H1 (cell line): ENCODE measurements around the gene MSANTD2. TPM values are rescaled to one million over a fixed set of nuclear protein-coding genes. Genes with fewer than 3 reads are reported as not detected.

Source experiments
- CTCF ChIA-PET: fragments of 300-600 bp; sonication (Branson Sonifier 250); formaldehyde crosslinking; loops from one replicate; lab custom pipeline; 2021; ENCODE audit not compliant: partially characterized antibody; lab: Charles Lee
- POLR2A ChIA-PET: fragments of 300-600 bp; sonication (Branson Sonifier 250); formaldehyde crosslinking; loops from one replicate; lab custom pipeline; 2021; ENCODE audit warnings: inconsistent platforms; ENCODE audit not compliant: partially characterized antibody; lab: Charles Lee
- DNase-seq, 2 experiments: peaks; one replicate each; pipeline versions ENCODE4 v3.0.0 to v3.0.0-alpha.2; 2010 to 2022; ENCODE audit warnings: low spot score in 2 of 2, low read depth in 1 of 2, mixed read lengths in 1 of 2
- FAIRE-seq: peaks from 2 replicates; lab custom pipeline; 2011; peaks lifted over from hg19 to GRCh38; lab: Jason Lieb, UNC
- H2AFZ ChIP-seq: 2 replicates; pipeline ENCODE4 v1.8.1; 2012; ENCODE audit warnings: low read length, inconsistent platforms
- H2AK5ac ChIP-seq: 2 replicates; pipeline ENCODE4 v1.6.1; 2013; ENCODE audit warnings: low read depth, low read length
- H2BK120ac ChIP-seq: replicated peaks from 2 replicates; pipeline ENCODE3; 2013; ENCODE audit warnings: low read depth, low read length, inconsistent platforms
- H2BK12ac ChIP-seq: 2 replicates; pipeline ENCODE4 v1.6.1; 2013; ENCODE audit warnings: low read depth, low read length
- H2BK15ac ChIP-seq: 2 replicates; pipeline ENCODE4 v1.6.1; 2013; ENCODE audit warnings: low read length
- H2BK20ac ChIP-seq: 2 replicates; pipeline ENCODE4 v1.6.1; 2013; ENCODE audit warnings: low read length
- H2BK5ac ChIP-seq: 2 replicates; pipeline ENCODE4 v1.6.1; 2013; ENCODE audit warnings: low read depth, low read length
- H3K14ac ChIP-seq: 2 replicates; pipeline ENCODE4 v1.6.1; 2013; ENCODE audit warnings: inconsistent platforms; ENCODE audit not compliant: insufficient read length
- H3K18ac ChIP-seq: 2 replicates; pipeline ENCODE4 v1.6.1; 2013; ENCODE audit warnings: low read length; ENCODE audit errors: extremely low read depth
- H3K23ac ChIP-seq: 2 replicates; pipeline ENCODE4 v1.6.1; 2013; ENCODE audit warnings: inconsistent platforms; ENCODE audit not compliant: insufficient read length
- H3K23me2 ChIP-seq: 2 replicates; pipeline ENCODE4 v1.6.1; 2013; ENCODE audit warnings: low read depth, low read length
- H3K27ac ChIP-seq: 2 replicates; pipeline ENCODE4 v1.6.1; 2011; ENCODE audit warnings: low read depth, low read length, inconsistent platforms
- H3K27me3 ChIP-seq, 4 experiments: replicated peaks in 1 of 4; 1 replicate in 1 of 4; 2 replicates in 3 of 4; pipeline versions ENCODE4 v1.6.1 to v1.8.1; 2011 to 2013; ENCODE audit warnings: low read length in 3 of 4, mild to moderate bottlenecking in 3 of 4, inconsistent platforms in 2 of 4, mixed read lengths in 2 of 4, moderate library complexity in 1 of 4; ENCODE audit not compliant: control insufficient read depth in 3 of 4, insufficient read depth in 3 of 4; ENCODE audit errors: extremely low read depth in 1 of 4
- H3K36me3 ChIP-seq, 4 experiments: 2 replicates each; pipeline versions ENCODE4 v1.6.1 to v1.8.1; 2011 to 2013; ENCODE audit warnings: mild to moderate bottlenecking in 4 of 4, low read length in 3 of 4, moderate library complexity in 2 of 4, control low read depth in 1 of 4, inconsistent platforms in 1 of 4; ENCODE audit not compliant: insufficient read depth in 4 of 4, control insufficient read depth in 2 of 4
- H3K4ac ChIP-seq: replicated peaks from 2 replicates; pipeline ENCODE3; 2013; ENCODE audit warnings: low read length, low read depth, mixed read lengths, inconsistent platforms; ENCODE audit not compliant: insufficient read length
- H3K4me1 ChIP-seq, 4 experiments: replicated peaks in 1 of 4; 1 replicate in 1 of 4; 2 replicates in 3 of 4; pipeline versions ENCODE4 v1.6.1 to v1.8.1; 2011 to 2013; ENCODE audit warnings: low read length in 3 of 4, inconsistent platforms in 2 of 4, mixed read lengths in 1 of 4; ENCODE audit not compliant: insufficient read depth in 4 of 4, control insufficient read depth in 3 of 4
- H3K4me2 ChIP-seq, 2 experiments: 2 replicates each; pipeline versions ENCODE4 v1.6.1 to v1.8.1; 2011 to 2013; ENCODE audit warnings: low read depth in 2 of 2, low read length in 2 of 2, control low read depth in 1 of 2, inconsistent platforms in 1 of 2, mild to moderate bottlenecking in 1 of 2; ENCODE audit not compliant: insufficient read depth in 1 of 2
- H3K4me3 ChIP-seq, 4 experiments: fragments of 200-600, 300-600 bp in 1 of 4; sonication (generic), shearing (Covaris generic), sonication (Bioruptor Twin) in 1 of 4; 2 replicates each; pipeline versions ENCODE4 v1.5.1 to v1.8.1; 2011 to 2016; ENCODE audit warnings: low read length in 4 of 4, low read depth in 3 of 4, control low read depth in 2 of 4, inconsistent platforms in 2 of 4, mild to moderate bottlenecking in 2 of 4, mixed read lengths in 1 of 4, moderate library complexity in 1 of 4; ENCODE audit not compliant: insufficient read depth in 2 of 4; ENCODE audit errors: extremely low read depth in 1 of 4
- H3K56ac ChIP-seq: replicated peaks from 2 replicates; pipeline ENCODE3; 2013; ENCODE audit warnings: low read depth, mild to moderate bottlenecking, mixed read lengths, low read length, inconsistent platforms; ENCODE audit not compliant: insufficient read length
- H3K79me1 ChIP-seq: 2 replicates; pipeline ENCODE4 v1.6.1; 2013; ENCODE audit warnings: low read depth, low read length, control low read depth
- H3K79me2 ChIP-seq, 2 experiments: 2 replicates each; pipeline versions ENCODE4 v1.6.1 to v1.8.1; 2012 to 2013; ENCODE audit warnings: low read length in 2 of 2, mild to moderate bottlenecking in 2 of 2, inconsistent platforms in 1 of 2; ENCODE audit not compliant: insufficient read depth in 2 of 2, control insufficient read depth in 1 of 2
- H3K9ac ChIP-seq, 4 experiments: replicated peaks in 1 of 4; 1 replicate in 1 of 4; 2 replicates in 3 of 4; pipeline versions ENCODE4 v1.6.1 to v1.8.1; 2011 to 2013; ENCODE audit warnings: low read depth in 3 of 4, low read length in 3 of 4, control low read depth in 2 of 4, mild to moderate bottlenecking in 2 of 4, moderate library complexity in 2 of 4, inconsistent platforms in 1 of 4; ENCODE audit errors: extremely low read depth in 1 of 4
- H3K9me3 ChIP-seq, 2 experiments: 2 replicates each; pipeline versions ENCODE4 v1.6.1 to v1.8.1; 2012 to 2013; ENCODE audit warnings: mild to moderate bottlenecking in 2 of 2, moderate library complexity in 2 of 2, control low read depth in 1 of 2, inconsistent platforms in 1 of 2, low read depth in 1 of 2, low read length in 1 of 2, mixed read lengths in 1 of 2; ENCODE audit not compliant: insufficient read depth in 2 of 2
- H4K20me1 ChIP-seq, 2 experiments: replicated peaks in 1 of 2; 2 replicates each; pipeline versions ENCODE3 to v1.8.1; 2011 to 2013; ENCODE audit warnings: inconsistent platforms in 2 of 2, low read length in 2 of 2, mild to moderate bottlenecking in 1 of 2; ENCODE audit not compliant: insufficient read depth in 2 of 2, control insufficient read depth in 1 of 2
- H4K5ac ChIP-seq: 2 replicates; pipeline ENCODE4 v1.6.1; 2013; ENCODE audit warnings: low read length, low read depth, mixed read lengths, inconsistent platforms; ENCODE audit not compliant: insufficient read length
- H4K8ac ChIP-seq: 2 replicates; pipeline ENCODE4 v1.8.0; 2013; ENCODE audit warnings: mild to moderate bottlenecking, moderate library complexity, low read length, inconsistent platforms; ENCODE audit not compliant: insufficient read depth; ENCODE audit errors: extremely low read depth
- H4K91ac ChIP-seq: replicated peaks from 2 replicates; pipeline ENCODE3; 2013; ENCODE audit warnings: low read length, mixed read lengths, inconsistent platforms; ENCODE audit not compliant: insufficient read length
- SUZ12 ChIP-seq: fragments of 200-600 bp; sonication (generic); IDR thresholded peaks from 2 replicates; pipeline ENCODE4 v1.6.1; 2012; ENCODE audit warnings: mild to moderate bottlenecking, inconsistent platforms, low read length, moderate library complexity, mixed read lengths
- WGBS, 2 experiments: shearing (Covaris generic) in 1 of 2; methylation state at CpG; one replicate each; pipeline versions ENCODE4 v1.1.6 to v1.1.7; 2013 to 2015; ENCODE audit warnings: low lambda C conversion rate in 2 of 2, mixed read lengths in 2 of 2, inconsistent platforms in 1 of 2, low coverage in 1 of 2, missing lambda C conversion rate in 1 of 2; ENCODE audit not compliant: insufficient replicate concordance in 2 of 2, insufficient coverage in 1 of 2, insufficient read length in 1 of 2; ENCODE audit errors: extremely low coverage in 1 of 2, missing lambda C conversion rate in 1 of 2; 5-methylcytosine and 5-hydroxymethylcytosine counted together
- polyA plus RNA-seq, 7 experiments: library from polyadenylated mRNA; depleted of rRNA in 3 of 7; stranded (reverse) in 5 of 7; unstranded in 2 of 7; fragments of >200 nt in 5 of 7; fragments of 200-250 nt in 2 of 7; gene quantifications; 1 replicate in 5 of 7; 2 replicates in 1 of 7; 4 replicates in 1 of 7; pipeline versions ENCODE4 v1.2.1 to v1.2.3, GENCODE V29; 2011 to 2013; ENCODE audit warnings: missing spikeins in 2 of 7, mixed read lengths in 2 of 7
- total RNA-seq: library from RNA; stranded (reverse); fragmentation: NEBNext Ultra II Directional; extraction: Animal tissue kit (Norgen Biotek cat#: 25700); gene quantifications from 2 replicates; pipeline ENCODE4 v1.2.1, GENCODE V29; 2021

MSANTD2 gene
- total and polyA plus RNA-seq, 2 of the 8 experiments (the other 6 are each of a cell fraction or from before 2014, with no cell fraction given), result 8.2 to 15.9 TPM

- Histone ChIP-seq H3K9ac (no peak overlapping the region), H3K4me2 (no peak overlapping the region), H3K4me3 (no peak overlapping the region), H4K91ac (no peak overlapping the region), H2BK15ac (no peak overlapping the region), H2BK120ac (no peak overlapping the region), H3K23ac (no peak overlapping the region), H3K56ac (no peak overlapping the region), H3K27ac (no peak overlapping the region), H2BK5ac (no peak overlapping the region), H4K5ac (no peak overlapping the region), H4K20me1 (peaks cover 0 to 2% of the 10 kb centered on the region in 2 experiments), H2AFZ (no peak overlapping the region), H2BK20ac (no peak overlapping the region), H3K36me3 (no peaks in the 10 kb centered on the region), H3K23me2 (no peaks in the 10 kb centered on the region; the same call in 1 of the 2 replicates), H2AK5ac (no peak overlapping the region), H3K4me1 (peaks cover 8 to 15% (median 10%) of the 10 kb centered on the region in 4 experiments), H4K8ac (no peak overlapping the region), H3K14ac (no peak overlapping the region), H3K9me3 (no peaks in the 10 kb centered on the region), H3K27me3 (peaks cover 0 to 16% (median 11%) of the 10 kb centered on the region in 4 experiments; a peak in 5 of 7 replicates), H3K4ac (no peak overlapping the region), H3K18ac (no peak overlapping the region), H3K79me2 (no peaks in the 10 kb centered on the region), H3K79me1 (no peaks in the 10 kb centered on the region), H2BK12ac (no peak overlapping the region)
- 82% methylated on average over 2 of the region's 2 CpGs; no CpG with 5 or more reads in 1 of the 2 experiments for WGBS, 2 experiments
- CTCF ChIA-PET, result interaction anchor here (1.2 kb wide), 1 partner anchor 138 kb away, joined by 3 read pairs; no protein-coding TSS in a partner anchor
- DNase-seq (no peak), FAIRE-seq (no peak)
- POLR2A ChIA-PET, result no interaction called here
- no peak for TF ChIP-seq SUZ12
These were observed 72.1 kb downstream of the MSANTD2 start for GRCh38 chr11:124728134-124728533.
